MG63 (cell line): ENCODE results near the gene UNC5A. TPM values are rescaled to one million over a fixed set of nuclear protein-coding genes. Genes with fewer than 3 reads are reported as not detected.
A peak's percentile ranks its signal among the peaks of the same experiment; 100 is the strongest.

Experiments used
- DNase-seq: peaks from one replicate; pipeline ENCODE4 v3.0.0-alpha.2; 2020
- H3K27me3 ChIP-seq: fragments of 250-450 bp; sonication (Bioruptor Pico); 2 replicates; pipeline ENCODE4 v1.5.1; 2020; ENCODE audit warnings: mild to moderate bottlenecking, moderate library complexity
- H3K36me3 ChIP-seq: fragments of 250-450 bp; sonication (Bioruptor Pico); 2 replicates; pipeline ENCODE4 v1.5.1; 2020; ENCODE audit warnings: mild to moderate bottlenecking, moderate library complexity
- H3K4me3 ChIP-seq: fragments of 250-450 bp; sonication (Bioruptor Pico); 2 replicates; pipeline ENCODE4 v1.5.1; 2020; ENCODE audit warnings: mild to moderate bottlenecking, moderate library complexity
- H3K9me3 ChIP-seq: fragments of 250-450 bp; sonication (Bioruptor Pico); 2 replicates; pipeline ENCODE4 v1.5.1; 2020; ENCODE audit warnings: mild to moderate bottlenecking, moderate library complexity
- total RNA-seq: library from RNA; depleted of rRNA; stranded (reverse); fragments of >200 nt; shearing (Covaris generic); gene quantifications from 2 replicates; pipeline ENCODE4 v1.2.3, GENCODE V29; 2014; ENCODE audit warnings: low replicate concordance

The UNC5A gene
- total RNA-seq, 1 experiment from 2014 or later, result not detected

GRCh38 chr5:176822793-176823481 lies 12.6 kb downstream of the UNC5A start:
- no peak for DNase-seq
- Histone ChIP-seq H3K27me3 (peaks cover 21% of the 10 kb centered on the region), H3K4me3 (no peak overlapping the region)

GRCh38 chr5:176823869-176824412 lies 13.6 kb downstream of the UNC5A start:
- Histone ChIP-seq H3K4me3 (no peak overlapping the region), H3K27me3 (peaks cover 11% of the 10 kb centered on the region; the same call in 1 of the 2 replicates), H3K36me3 (no peaks in the 10 kb centered on the region), H3K9me3 (no peaks in the 10 kb centered on the region)
- no peak for DNase-seq

More at GRCh38 chr5:176822793-176823481, 12.6 kb downstream of the UNC5A start:
- H3K9me3 ChIP-seq, result no peaks in the 10 kb centered on the region
- H3K36me3 ChIP-seq, result no peaks in the 10 kb centered on the region

GRCh38 chr5:176824604-176825003 lies 14.2 kb downstream of the UNC5A start:
- H3K27me3 ChIP-seq, result peaks cover 6% of the 10 kb centered on the region; the same call in 1 of the 2 replicates
- DNase-seq, result no peak
- no peak overlapping the region for H3K4me3 ChIP-seq
- H3K36me3 ChIP-seq, result no peaks in the 10 kb centered on the region
- no peaks in the 10 kb centered on the region for H3K9me3 ChIP-seq

- H3K27me3 ChIP-seq, result peaks cover 5% of the 10 kb centered on the region; the same call in 1 of the 2 replicates
- no peaks in the 10 kb centered on the region for H3K36me3 ChIP-seq
- no peak for DNase-seq
- no peaks in the 10 kb centered on the region for H3K9me3 ChIP-seq
- H3K4me3 ChIP-seq, result no peak overlapping the region
These were observed 14.9 kb downstream of the UNC5A start for GRCh38 chr5:176825234-176825633.

DNA sequence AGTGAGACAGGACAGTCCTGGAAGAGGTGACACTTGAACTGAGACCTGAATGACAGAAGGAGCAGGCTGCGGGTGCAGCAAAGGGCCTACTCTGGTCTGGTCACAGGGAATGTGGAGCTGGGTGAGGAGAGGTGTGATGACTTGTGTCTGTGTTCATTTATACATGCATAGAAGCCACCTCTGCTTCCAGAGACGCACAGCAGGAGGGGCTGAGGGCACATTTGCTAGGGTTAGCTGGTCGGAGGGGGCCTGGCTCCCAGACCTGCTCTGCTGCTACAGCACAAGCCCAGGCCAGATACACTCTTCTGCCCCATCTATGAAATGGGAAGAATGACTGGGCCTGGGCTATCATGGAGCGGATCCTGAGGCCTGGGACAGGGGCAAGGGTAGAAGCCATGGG lies 15.6 kb downstream of the UNC5A start:
- DNase-seq, result no peak
- Histone ChIP-seq H3K9me3 (no peaks in the 10 kb centered on the region), H3K4me3 (no peak overlapping the region), H3K27me3 (peaks cover 5% of the 10 kb centered on the region; the same call in 1 of the 2 replicates), H3K36me3 (no peaks in the 10 kb centered on the region)

GRCh38 chr5:176827736-176828414 lies 17.5 kb downstream of the UNC5A start:
- no peak overlapping the region for H3K4me3 ChIP-seq
- no peaks in the 10 kb centered on the region for H3K9me3 ChIP-seq
- H3K36me3 ChIP-seq, result no peaks in the 10 kb centered on the region
- peaks cover 10% of the 10 kb centered on the region; the same call in 1 of the 2 replicates for H3K27me3 ChIP-seq
- no peak for DNase-seq

DNA sequence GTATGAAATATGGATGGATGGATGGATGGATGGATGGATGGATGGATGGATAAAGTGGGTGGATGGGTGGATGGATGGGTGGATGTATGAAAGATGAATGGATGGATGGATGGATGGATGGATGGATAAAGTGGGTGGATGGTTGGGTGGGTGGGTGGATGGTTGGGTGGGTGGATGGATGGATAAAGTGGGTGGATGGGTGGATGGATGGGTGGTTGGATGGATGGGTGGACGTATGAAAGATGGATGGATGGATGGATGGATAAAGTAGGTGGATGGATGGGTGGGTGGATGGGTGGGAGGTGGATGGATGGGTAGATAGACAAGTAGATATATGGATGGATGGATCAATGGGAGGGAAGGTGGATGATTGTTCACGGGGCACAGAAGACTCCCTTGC lies 19.0 kb downstream of the UNC5A start:
- no peaks in the 10 kb centered on the region for H3K36me3 ChIP-seq
- H3K4me3 ChIP-seq, result no peak overlapping the region
- H3K27me3 ChIP-seq, result peaks cover 19% of the 10 kb centered on the region
- H3K9me3 ChIP-seq, result no peaks in the 10 kb centered on the region
- no peak for DNase-seq

DNA sequence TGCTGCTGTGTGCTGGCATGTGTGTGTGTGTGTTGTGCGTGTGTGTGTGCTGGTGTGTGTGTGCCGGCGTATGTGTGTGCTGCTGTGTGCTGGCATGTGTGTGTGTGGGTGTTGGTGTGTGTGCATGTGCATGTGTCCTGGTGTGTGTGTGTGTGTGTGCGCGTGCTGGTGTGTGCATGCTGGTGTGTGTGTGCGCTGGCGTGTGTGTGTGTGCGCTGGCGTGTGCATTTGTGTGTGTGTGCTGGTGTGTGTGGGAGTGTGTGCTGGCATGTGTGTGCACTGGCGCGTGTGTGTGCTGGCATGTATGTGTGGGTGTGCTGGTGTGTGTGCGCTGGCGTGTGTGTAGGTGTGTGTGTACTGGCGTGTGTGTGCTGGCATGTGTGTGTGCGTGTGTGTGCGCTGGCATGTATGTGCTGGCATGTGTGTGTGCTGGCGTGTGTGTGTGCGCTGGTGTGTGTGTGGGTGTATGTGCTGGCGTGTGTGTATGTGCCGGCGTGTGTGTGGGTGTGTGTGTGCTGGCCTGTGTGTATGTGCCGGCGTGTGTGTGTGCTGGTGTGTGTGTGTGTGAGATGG lies 20.1 kb downstream of the UNC5A start:
- H3K36me3 ChIP-seq, result no peaks in the 10 kb centered on the region
- no peak for DNase-seq
- H3K4me3 ChIP-seq, result no peak overlapping the region
- peaks cover 28% of the 10 kb centered on the region for H3K27me3 ChIP-seq
- H3K9me3 ChIP-seq, result no peaks in the 10 kb centered on the region

GRCh38 chr5:176830995-176831423 lies 20.6 kb downstream of the UNC5A start:
- peaks cover 33% of the 10 kb centered on the region for H3K27me3 ChIP-seq
- DNase-seq, result no peak
- H3K4me3 ChIP-seq, result no peak overlapping the region
- no peaks in the 10 kb centered on the region for H3K36me3 ChIP-seq
- H3K9me3 ChIP-seq, result no peaks in the 10 kb centered on the region

- H3K36me3 ChIP-seq, result no peaks in the 10 kb centered on the region
- no peak for DNase-seq
These were observed 21.1 kb downstream of the UNC5A start for GRCh38 chr5:176831425-176831824.

GRCh38 chr5:176832162-176832561 lies 21.8 kb downstream of the UNC5A start:
- Histone ChIP-seq H3K4me3 (no peak overlapping the region), H3K27me3 (peaks cover 45% of the 10 kb centered on the region), H3K9me3 (no peaks in the 10 kb centered on the region), H3K36me3 (no peaks in the 10 kb centered on the region)
- no peak for DNase-seq

More at GRCh38 chr5:176831425-176831824, 21.1 kb downstream of the UNC5A start:
- Histone ChIP-seq H3K9me3 (no peaks in the 10 kb centered on the region), H3K27me3 (peaks cover 37% of the 10 kb centered on the region), H3K4me3 (no peak overlapping the region)

- H3K36me3 ChIP-seq, result no peaks in the 10 kb centered on the region
- H3K9me3 ChIP-seq, result 0 out of 2 replicates have a peak, but pooled peaks cover 3% of the 10 kb centered on the region
- H3K4me3 ChIP-seq, result no peak overlapping the region
- peaks cover 48% of the 10 kb centered on the region for H3K27me3 ChIP-seq
- no peak for DNase-seq
These were observed 22.9 kb downstream of the UNC5A start for GRCh38 chr5:176833286-176833685.

DNA sequence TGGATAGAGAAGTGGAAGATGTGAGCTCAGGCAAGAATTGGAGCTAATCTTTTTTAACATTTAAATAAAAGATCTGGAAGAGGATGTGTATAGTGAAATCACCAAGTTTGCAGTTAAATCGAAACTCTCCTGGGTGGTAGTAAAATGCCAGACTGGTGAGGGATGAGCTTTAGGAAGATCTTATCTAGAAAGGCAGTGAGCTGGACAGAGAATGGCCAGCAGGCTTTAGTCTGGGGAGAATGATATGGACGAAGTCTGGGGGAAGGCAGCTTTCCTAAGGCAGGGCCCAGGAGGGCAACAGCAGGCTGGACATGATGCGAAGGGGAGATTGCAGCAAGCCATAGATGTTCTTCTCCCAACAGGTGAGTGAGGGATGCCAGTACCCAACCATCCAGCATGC lies 25.6 kb downstream of the UNC5A start:
- H3K27me3 ChIP-seq, result peaks cover 71% of the 10 kb centered on the region
- no peak for DNase-seq
- H3K36me3 ChIP-seq, result no peaks in the 10 kb centered on the region
- H3K4me3 ChIP-seq, result no peak overlapping the region
- H3K9me3 ChIP-seq, result 0 out of 2 replicates have a peak, but pooled peaks cover 3% of the 10 kb centered on the region

- no peaks in the 10 kb centered on the region for H3K36me3 ChIP-seq
- peaks cover 83% of the 10 kb centered on the region for H3K27me3 ChIP-seq
- H3K9me3 ChIP-seq, result 0 out of 2 replicates have a peak, but pooled peaks cover 3% of the 10 kb centered on the region
- H3K4me3 ChIP-seq, result no peak overlapping the region
- no peak for DNase-seq
These were observed 26.7 kb downstream of the UNC5A start for GRCh38 chr5:176836811-176837706.

DNA sequence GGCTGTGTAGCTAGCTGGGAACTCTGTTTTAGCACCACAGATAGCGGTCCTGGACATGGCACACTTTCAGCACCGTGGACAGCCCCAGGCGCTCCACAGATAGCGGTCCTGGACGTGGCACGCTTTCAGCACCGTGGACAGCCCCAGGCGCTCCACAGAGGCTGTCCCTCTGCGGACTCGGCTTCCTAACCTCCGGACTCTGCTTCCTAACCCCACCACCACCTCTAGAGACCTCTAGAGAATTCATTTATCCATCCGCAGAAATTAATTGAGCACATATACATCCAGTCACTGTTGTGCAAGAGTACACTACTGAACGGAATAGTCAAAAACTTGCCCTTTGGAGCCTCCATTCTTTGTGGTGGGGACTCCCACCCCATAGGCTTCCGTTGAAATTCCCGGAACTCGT lies 27.4 kb downstream of the UNC5A start:
- H3K36me3 ChIP-seq, result no peaks in the 10 kb centered on the region
- H3K9me3 ChIP-seq, result 0 out of 2 replicates have a peak, but pooled peaks cover 3% of the 10 kb centered on the region
- peaks cover 82% of the 10 kb centered on the region for H3K27me3 ChIP-seq
- DNase-seq, result peak; percentile 93
- H3K4me3 ChIP-seq, result no peak overlapping the region

GRCh38 chr5:176843673-176844072 lies 33.3 kb downstream of the UNC5A start:
- peaks cover 35% of the 10 kb centered on the region for H3K27me3 ChIP-seq
- H3K9me3 ChIP-seq, result no peaks in the 10 kb centered on the region
- no peaks in the 10 kb centered on the region for H3K36me3 ChIP-seq
- H3K4me3 ChIP-seq, result no peak overlapping the region
- DNase-seq, result no peak
